Measurements from ENCODE around the gene GABRA5. TPM values are rescaled to one million over a fixed set of nuclear protein-coding genes. Genes with fewer than 3 reads are reported as not detected.

GABRA5 gene
- total RNA-seq, 2 donors from 2014 or later: not detected

GRCh38 chr15:26934848-26935247, 68.0 kb downstream of the GABRA5 start:
- ATAC-seq (ENCODE audit: insufficient number of reproducible peaks, low FRiP score, low read depth): no peak
- H3K36me3 ChIP-seq: no peaks in the 10 kb centered on the region
- no peaks in the 10 kb centered on the region for H3K9me3 ChIP-seq
- TF ChIP-seq CTCF (IDR thresholded peaks at IDR 0.05): no peak
- H3K4me1 ChIP-seq (ENCODE audit: control insufficient read depth in 1 of 2, low read depth in 2 of 2): no peaks in the 10 kb centered on the region
- no peak overlapping the region for H3K4me3 ChIP-seq
- no peaks in the 10 kb centered on the region for H3K27me3 ChIP-seq (replicated peaks; ENCODE audit: insufficient read depth)
- no peak for DNase-seq (ENCODE audit: low spot score)
- no peak overlapping the region for H3K27ac ChIP-seq

DNA sequence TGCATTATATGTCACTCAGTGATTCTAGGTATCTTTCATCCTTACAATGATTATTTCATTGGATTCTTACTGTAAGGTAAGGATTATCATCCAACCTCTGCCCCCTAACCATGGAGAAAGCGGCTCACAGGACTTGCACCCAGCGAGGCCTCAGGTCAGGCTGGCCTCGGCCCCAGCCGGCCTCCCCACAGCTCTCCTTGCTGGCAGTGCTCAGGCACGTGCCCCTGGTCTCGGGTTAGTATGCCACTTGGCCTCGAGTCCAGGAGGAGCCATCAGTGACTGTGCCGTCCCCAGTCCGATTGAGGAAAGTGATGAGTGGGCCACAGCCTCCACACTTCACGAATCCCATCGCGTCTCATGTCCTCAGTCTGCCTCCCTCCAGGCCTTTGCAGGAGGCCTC, 68.5 kb downstream of the GABRA5 start:
- no peak overlapping the region for H3K27ac ChIP-seq
- TF ChIP-seq CTCF (IDR thresholded peaks at IDR 0.05): no peak
- H3K27me3 ChIP-seq (replicated peaks; ENCODE audit: insufficient read depth): no peaks in the 10 kb centered on the region
- H3K4me1 ChIP-seq (ENCODE audit: control insufficient read depth in 1 of 2, low read depth in 2 of 2): no peaks in the 10 kb centered on the region
- no peak overlapping the region for H3K4me3 ChIP-seq
- no peaks in the 10 kb centered on the region for H3K9me3 ChIP-seq
- no peak for DNase-seq (ENCODE audit: low spot score)
- ATAC-seq (ENCODE audit: insufficient number of reproducible peaks, low FRiP score, low read depth): no peak
- H3K36me3 ChIP-seq: no peaks in the 10 kb centered on the region

- H3K4me1 ChIP-seq (ENCODE audit: control insufficient read depth in 1 of 2, low read depth in 2 of 2): no peaks in the 10 kb centered on the region
- H3K4me3 ChIP-seq: no peak overlapping the region
- no peaks in the 10 kb centered on the region for H3K9me3 ChIP-seq
- DNase-seq (ENCODE audit: low spot score): no peak
- H3K27ac ChIP-seq: no peak overlapping the region
- TF ChIP-seq CTCF (IDR thresholded peaks at IDR 0.05): no peak
- no peaks in the 10 kb centered on the region for H3K27me3 ChIP-seq (replicated peaks; ENCODE audit: insufficient read depth)
- no peaks in the 10 kb centered on the region for H3K36me3 ChIP-seq
- ATAC-seq (ENCODE audit: insufficient number of reproducible peaks, low FRiP score, low read depth): no peak
Observed at GRCh38 chr15:26936502-26936901, 69.6 kb downstream of the GABRA5 start.

DNA sequence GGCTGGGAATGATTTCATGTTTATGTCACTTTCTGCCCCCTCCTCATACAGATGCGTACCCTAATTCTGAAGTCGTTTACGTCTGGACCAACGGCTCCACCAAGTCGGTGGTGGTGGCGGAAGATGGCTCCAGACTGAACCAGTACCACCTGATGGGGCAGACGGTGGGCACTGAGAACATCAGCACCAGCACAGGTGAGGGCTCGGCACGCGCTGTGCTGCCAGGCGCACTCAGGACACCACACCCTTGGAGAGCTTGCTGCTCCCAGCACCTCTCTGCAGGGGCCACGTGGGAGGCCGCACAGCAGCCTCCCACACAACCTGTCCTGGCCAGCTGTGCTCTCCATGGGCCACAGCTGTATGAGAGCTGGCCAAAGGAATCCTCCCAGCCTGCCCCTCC, 70.3 kb downstream of the GABRA5 start:
- no peak for TF ChIP-seq CTCF (IDR thresholded peaks at IDR 0.05)
- Histone ChIP-seq H3K27ac (no peak overlapping the region), H3K36me3 (no peaks in the 10 kb centered on the region), H3K4me3 (no peak overlapping the region), H3K4me1 (ENCODE audit: control insufficient read depth in 1 of 2, low read depth in 2 of 2) (no peaks in the 10 kb centered on the region), H3K27me3 (replicated peaks; ENCODE audit: insufficient read depth) (no peaks in the 10 kb centered on the region), H3K9me3 (no peaks in the 10 kb centered on the region)
- no peak for DNase-seq (ENCODE audit: low spot score)
- no peak for ATAC-seq (ENCODE audit: insufficient number of reproducible peaks, low FRiP score, low read depth)

DNA sequence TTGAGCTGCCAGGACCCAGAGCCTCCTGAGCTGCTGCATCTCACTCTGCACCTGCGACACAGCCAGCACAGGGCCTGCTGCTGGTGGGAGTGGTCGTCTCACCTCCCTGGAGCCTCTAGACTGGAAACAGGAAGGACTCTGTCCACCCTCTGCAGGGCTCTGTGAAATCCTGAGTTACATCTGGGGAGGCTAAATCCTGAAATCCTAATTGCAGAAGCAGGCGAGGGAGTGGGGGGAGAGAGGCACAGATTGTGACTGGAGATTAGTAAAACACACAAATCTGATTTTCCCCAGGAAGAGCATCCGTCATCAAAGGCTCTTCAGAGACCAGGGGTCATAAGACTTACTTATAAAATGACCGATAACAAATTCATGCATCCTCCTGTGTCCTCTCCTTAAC, 72.5 kb downstream of the GABRA5 start:
- H3K9me3 ChIP-seq: no peaks in the 10 kb centered on the region
- no peaks in the 10 kb centered on the region for H3K4me1 ChIP-seq (ENCODE audit: control insufficient read depth in 1 of 2, low read depth in 2 of 2)
- ATAC-seq (ENCODE audit: insufficient number of reproducible peaks, low FRiP score, low read depth) (no peak), DNase-seq (ENCODE audit: low spot score) (no peak)
- no peak overlapping the region for H3K4me3 ChIP-seq
- no peak for TF ChIP-seq CTCF (IDR thresholded peaks at IDR 0.05)
- no peaks in the 10 kb centered on the region for H3K27me3 ChIP-seq (replicated peaks; ENCODE audit: insufficient read depth)
- H3K36me3 ChIP-seq: no peaks in the 10 kb centered on the region
- H3K27ac ChIP-seq: no peak overlapping the region
